Lung (tissue), 12 donors: ENCODE measurements around the gene UTS2R. TPM values are rescaled to one million over a fixed set of nuclear protein-coding genes. Genes with fewer than 3 reads are reported as not detected.
"Not testable (repeated sequence)": the region's sequence is repeated elsewhere in the genome, so short reads cannot be mapped to it uniquely, and the experiment has no call there.

Experiments
- ATAC-seq: fragments of 200-7000 bp; cut with Tn5 transposase; one replicate; pipeline ENCODE4 v1.9.1; 2020; ENCODE audit warnings: moderate number of reproducible peaks; ENCODE audit not compliant: insufficient read depth, low FRiP score
- DNase-seq, 3 donors: peaks; one replicate each; pipeline ENCODE4 v3.0.0-alpha.2; 2013 to 2017
- H3K27ac ChIP-seq, 2 donors: one replicate each; pipeline ENCODE4 v1.5.1; 2013; ENCODE audit warnings: mild to moderate bottlenecking in 2 of 2, moderate library complexity in 2 of 2, control low read depth in 1 of 2, inconsistent platforms in 1 of 2, low read depth in 1 of 2, low read length in 1 of 2
- H3K27me3 ChIP-seq, 3 donors: one replicate each; pipeline ENCODE4 v1.5.1; 2013; ENCODE audit warnings: low read length in 2 of 3; ENCODE audit not compliant: control insufficient read depth in 3 of 3, insufficient read depth in 3 of 3
- H3K36me3 ChIP-seq, 4 donors: one replicate each; pipeline ENCODE4 v1.5.1; 2013; ENCODE audit warnings: low read length in 4 of 4, mild to moderate bottlenecking in 1 of 4, moderate library complexity in 1 of 4; ENCODE audit not compliant: control insufficient read depth in 4 of 4, insufficient read depth in 4 of 4
- H3K4me1 ChIP-seq, 5 donors: one replicate each; pipeline ENCODE4 v1.5.1; 2013; ENCODE audit warnings: low read length in 5 of 5, mild to moderate bottlenecking in 2 of 5, moderate library complexity in 1 of 5; ENCODE audit not compliant: control insufficient read depth in 5 of 5, insufficient read depth in 5 of 5
- H3K4me3 ChIP-seq: one replicate; pipeline ENCODE4 v1.5.1; 2013; ENCODE audit warnings: mild to moderate bottlenecking, control low read depth, moderate library complexity
- H3K9ac ChIP-seq, 2 donors: one replicate each; pipeline ENCODE4 v1.5.1; 2013; ENCODE audit warnings: low read length in 2 of 2, control low read depth in 1 of 2; ENCODE audit not compliant: insufficient read depth in 1 of 2
- H3K9me3 ChIP-seq, 4 donors: one replicate each; pipeline ENCODE4 v1.5.1; 2013; ENCODE audit warnings: low read length in 3 of 4, mild to moderate bottlenecking in 1 of 4, moderate library complexity in 1 of 4; ENCODE audit not compliant: control insufficient read depth in 4 of 4, insufficient read depth in 3 of 4
- CTCF ChIP-seq: IDR thresholded peaks from 2 replicates; pipeline ENCODE4 v1.5.1; 2012; ENCODE audit warnings: mild to moderate bottlenecking; ENCODE audit errors: control extremely low read depth, extremely low read depth
- WGBS, 2 donors: extraction: QIAGEN DNeasy Blood & Tissue Kit; methylation state at CpG; one replicate each; pipeline ENCODE4 v1.1.7; 2013; 5-methylcytosine and 5-hydroxymethylcytosine counted together
- polyA plus RNA-seq, 2 donors: library from polyadenylated mRNA; stranded (reverse); fragments of 200-250 nt; gene quantifications; one replicate each; pipeline ENCODE4 v1.2.1, GENCODE V29; 2013
- total RNA-seq, 2 donors: library from RNA; depleted of rRNA in 1 of 2; stranded (reverse); fragments of >200 nt in 1 of 2; gene quantifications; one replicate each; pipeline ENCODE4 v1.2.1, GENCODE V29; 2014 to 2021
- donor health status: control.
- donor health status: control.
- donor health status: Bipolar disorder and iron deficiency.
- donor health status: healthy.
- donor health status: DM: yes; HTN: yes; CAD: no.

The UTS2R gene
- total and polyA plus RNA-seq, 4 donors, result 0.17 TPM; not detected in 3

GRCh38 chr17:82410014-82410716, 38.6 kb downstream of the UTS2R start:
- Histone ChIP-seq H3K27me3 (no peaks in the 10 kb centered on the region), H3K4me1 (peaks cover 0 to 4% (median 0%) of the 10 kb centered on the region in 5 donors), H3K9ac (no peak overlapping the region), H3K27ac (no peak overlapping the region), H3K9me3 (no peaks in the 10 kb centered on the region), H3K4me3 (no peak overlapping the region), H3K36me3 (peaks cover 0 to 19% (median 0%) of the 10 kb centered on the region in 4 donors)
- no peak for TF ChIP-seq CTCF
- ATAC-seq (no peak), DNase-seq (no peak)
- WGBS, 2 donors, result 89 to 94% methylated on average over 14 of the region's 14 CpGs

- H3K27me3 ChIP-seq, result no peaks in the 10 kb centered on the region
- DNase-seq (no peak), ATAC-seq (no peak)
- H3K9me3 ChIP-seq, result no peaks in the 10 kb centered on the region
- peaks cover 0 to 4% (median 0%) of the 10 kb centered on the region in 5 donors for H3K4me1 ChIP-seq
- WGBS, 2 donors, result 96 to 97% methylated on average over 24 of the region's 24 CpGs
- no peak overlapping the region for H3K9ac ChIP-seq
- H3K4me3 ChIP-seq, result no peak overlapping the region
- peaks cover 0 to 19% (median 0%) of the 10 kb centered on the region in 4 donors for H3K36me3 ChIP-seq
- TF ChIP-seq CTCF, result no peak
- H3K27ac ChIP-seq, result no peak overlapping the region
Observed at GRCh38 chr17:82411396-82412053, 40.0 kb downstream of the UTS2R start.

- not testable (repeated sequence) for H3K4me1 ChIP-seq, H3K9ac ChIP-seq, DNase-seq, H3K4me3 ChIP-seq, H3K27me3 ChIP-seq, H3K27ac ChIP-seq, H3K9me3 ChIP-seq, ATAC-seq
- peaks cover 0 to 19% (median 0%) of the 10 kb centered on the region in 4 donors for H3K36me3 ChIP-seq
- WGBS, 2 donors, result 95% methylated on average over 15 to 16 of the region's 16 CpGs
Observed at GRCh38 chr17:82412081-82412480, 40.5 kb downstream of the UTS2R start.
